H9 (cell line): ENCODE data around the gene UNC80. TPM values are rescaled to one million over a fixed set of nuclear protein-coding genes. Genes with fewer than 3 reads are reported as not detected.

Source experiments
- DNase-seq: peaks from one replicate; pipeline ENCODE4 v3.0.0-alpha.2; 2017
- H2AFZ ChIP-seq: one replicate; pipeline ENCODE4 v1.6.1; 2013; ENCODE audit warnings: mild to moderate bottlenecking, low read length, control low read depth, moderate library complexity
- H2AK5ac ChIP-seq: 2 replicates; pipeline ENCODE4 v1.6.1; 2013; ENCODE audit warnings: low read length, control low read depth, mixed read lengths; ENCODE audit not compliant: insufficient read length
- H2BK120ac ChIP-seq: one replicate; pipeline ENCODE4 v1.6.1; 2013; ENCODE audit warnings: low read depth, mild to moderate bottlenecking, low read length, control low read depth, inconsistent platforms; ENCODE audit not compliant: poor library complexity, severe bottlenecking
- H2BK12ac ChIP-seq: 2 replicates; pipeline ENCODE4 v1.6.1; 2013; ENCODE audit warnings: low read length, control low read depth, mixed read lengths, low read depth; ENCODE audit not compliant: insufficient read length
- H2BK15ac ChIP-seq: 2 replicates; pipeline ENCODE4 v1.6.1; 2013; ENCODE audit warnings: low read depth, low read length, control low read depth
- H2BK20ac ChIP-seq: one replicate; pipeline ENCODE4 v1.6.1; 2013; ENCODE audit warnings: low read depth, mild to moderate bottlenecking, low read length, control low read depth, inconsistent platforms; ENCODE audit not compliant: poor library complexity, severe bottlenecking
- H2BK5ac ChIP-seq: 2 replicates; pipeline ENCODE4 v1.6.1; 2013; ENCODE audit warnings: low read length, control low read depth, mixed read lengths; ENCODE audit not compliant: insufficient read length
- H3K14ac ChIP-seq: 2 replicates; pipeline ENCODE4 v1.6.1; 2013; ENCODE audit warnings: low read length, control low read depth; ENCODE audit not compliant: insufficient read depth
- H3K18ac ChIP-seq: 2 replicates; pipeline ENCODE4 v1.6.1; 2013; ENCODE audit warnings: low read depth, mild to moderate bottlenecking, mixed read lengths, low read length, control low read depth; ENCODE audit not compliant: insufficient read length
- H3K23ac ChIP-seq: 2 replicates; pipeline ENCODE4 v1.6.1; 2013; ENCODE audit warnings: low read length, control low read depth, mixed read lengths, low read depth; ENCODE audit not compliant: insufficient read length
- H3K23me2 ChIP-seq: 2 replicates; pipeline ENCODE4 v1.6.1; 2013; ENCODE audit warnings: low read depth, mild to moderate bottlenecking, mixed read lengths, low read length, control low read depth; ENCODE audit not compliant: insufficient read length, poor library complexity, severe bottlenecking
- H3K27ac ChIP-seq: 2 replicates; pipeline ENCODE4 v1.5.1; 2013; ENCODE audit warnings: low read length, control low read depth, mixed read lengths, low read depth; ENCODE audit not compliant: insufficient read length
- H3K27me3 ChIP-seq: 2 replicates; pipeline ENCODE4 v1.6.1; 2013; ENCODE audit warnings: low read length, control low read depth, inconsistent platforms; ENCODE audit not compliant: insufficient read depth
- H3K4ac ChIP-seq: 2 replicates; pipeline ENCODE4 v1.6.1; 2013; ENCODE audit warnings: low read depth, mild to moderate bottlenecking, control low read depth, inconsistent platforms, low read length, moderate library complexity
- H3K4me1 ChIP-seq: 2 replicates; pipeline ENCODE4 v1.6.1; 2013; ENCODE audit warnings: low read length, control low read depth, inconsistent platforms; ENCODE audit not compliant: insufficient read depth
- H3K4me2 ChIP-seq: 2 replicates; pipeline ENCODE4 v1.6.1; 2013; ENCODE audit warnings: low read length, control low read depth, mixed read lengths; ENCODE audit not compliant: insufficient read length, insufficient read depth
- H3K56ac ChIP-seq: 2 replicates; pipeline ENCODE4 v1.6.1; 2013; ENCODE audit warnings: low read depth, mild to moderate bottlenecking, mixed read lengths, low read length, control low read depth; ENCODE audit not compliant: insufficient read length
- H3K79me1 ChIP-seq: 2 replicates; pipeline ENCODE4 v1.6.1; 2013; ENCODE audit warnings: low read depth, mild to moderate bottlenecking, moderate library complexity, low read length, control low read depth, inconsistent platforms; ENCODE audit not compliant: insufficient read depth, poor library complexity, severe bottlenecking
- H3K79me2 ChIP-seq: 2 replicates; pipeline ENCODE4 v1.6.1; 2013; ENCODE audit warnings: low read length, control low read depth, inconsistent platforms; ENCODE audit not compliant: insufficient read depth
- H3K9ac ChIP-seq: 2 replicates; pipeline ENCODE4 v1.6.1; 2013; ENCODE audit warnings: low read length, control low read depth, mixed read lengths; ENCODE audit not compliant: insufficient read length; ENCODE audit errors: extremely low read depth
- H3K9me3 ChIP-seq: one replicate; pipeline ENCODE4 v1.6.1; 2013; ENCODE audit warnings: low read depth, low read length, inconsistent platforms; ENCODE audit not compliant: control insufficient read depth
- H3T11ph ChIP-seq: one replicate; pipeline ENCODE4 v1.6.1; 2013; ENCODE audit warnings: mild to moderate bottlenecking, low read length, control low read depth, inconsistent platforms
- H4K20me1 ChIP-seq: one replicate; pipeline ENCODE4 v1.6.1; 2013; ENCODE audit not compliant: control insufficient read depth, insufficient read length, insufficient read depth
- H4K5ac ChIP-seq: 2 replicates; pipeline ENCODE4 v1.6.1; 2013; ENCODE audit warnings: low read depth, mild to moderate bottlenecking, mixed read lengths, low read length, control low read depth; ENCODE audit not compliant: insufficient read length
- H4K8ac ChIP-seq: replicated peaks from 2 replicates; pipeline ENCODE4 v1.6.1; 2013; ENCODE audit warnings: low read length, control low read depth, mixed read lengths, low read depth; ENCODE audit not compliant: insufficient read length
- H4K91ac ChIP-seq: 2 replicates; pipeline ENCODE4 v1.6.1; 2013; ENCODE audit warnings: low read depth, mild to moderate bottlenecking, moderate library complexity, mixed read lengths, low read length, control low read depth; ENCODE audit not compliant: insufficient read length
- H3K27ac Mint-ChIP-seq, 3 experiments: 2 replicates in 2 of 3; 3 replicates in 1 of 3; pipeline ENCODE4 v1.8.0; 2020 to 2021; ENCODE audit warnings: mixed read lengths in 3 of 3, mild to moderate bottlenecking in 1 of 3, moderate library complexity in 1 of 3
- H3K27me3 Mint-ChIP-seq: 2 replicates; pipeline ENCODE4 v1.8.0; 2021; ENCODE audit warnings: low read depth, mild to moderate bottlenecking, moderate library complexity, mixed read lengths
- H3K36me3 Mint-ChIP-seq, 3 experiments: 2 replicates in 2 of 3; 3 replicates in 1 of 3; pipeline ENCODE4 v1.8.0; 2020 to 2021; ENCODE audit warnings: low read depth in 3 of 3, mixed read lengths in 3 of 3; ENCODE audit not compliant: insufficient read depth in 1 of 3
- H3K4me1 Mint-ChIP-seq, 2 experiments: 2 replicates each; pipeline ENCODE4 v1.8.0; 2020; ENCODE audit warnings: mixed read lengths in 2 of 2
- H3K4me3 Mint-ChIP-seq, 2 experiments: 2 replicates in 1 of 2; 3 replicates in 1 of 2; pipeline ENCODE4 v1.8.0; 2020 to 2021; ENCODE audit warnings: mild to moderate bottlenecking in 2 of 2, mixed read lengths in 2 of 2, moderate library complexity in 1 of 2
- H3K9me3 Mint-ChIP-seq, 2 experiments: 2 replicates in 1 of 2; 3 replicates in 1 of 2; pipeline ENCODE4 v1.8.0; 2020; ENCODE audit warnings: mild to moderate bottlenecking in 2 of 2, mixed read lengths in 2 of 2, moderate library complexity in 1 of 2
- WGBS: extraction: QIAGEN DNeasy Blood & Tissue Kit; methylation state at CpG from one replicate; pipeline ENCODE4 v1.1.7; 2013; ENCODE audit warnings: missing lambda C conversion rate, low lambda C conversion rate, mixed read lengths; ENCODE audit not compliant: insufficient read length; ENCODE audit errors: extremely low coverage; 5-methylcytosine and 5-hydroxymethylcytosine counted together
- total RNA-seq: library from RNA; stranded (reverse); gene quantifications from 2 replicates; pipeline ENCODE4 v1.2.1, GENCODE V29; 2021
- TF ChIP-seq, protein P1 (sequence below): fragments of 200-600 bp; sonication (generic); conservative IDR thresholded peaks from 3 replicates; pipeline ENCODE4 v1.8.0; 2021; ENCODE audit warnings: antibody characterized with exemption, mild to moderate bottlenecking

The UNC80 gene
- total RNA-seq, 1 experiment from 2014 or later, result 0.52 TPM

DNA sequence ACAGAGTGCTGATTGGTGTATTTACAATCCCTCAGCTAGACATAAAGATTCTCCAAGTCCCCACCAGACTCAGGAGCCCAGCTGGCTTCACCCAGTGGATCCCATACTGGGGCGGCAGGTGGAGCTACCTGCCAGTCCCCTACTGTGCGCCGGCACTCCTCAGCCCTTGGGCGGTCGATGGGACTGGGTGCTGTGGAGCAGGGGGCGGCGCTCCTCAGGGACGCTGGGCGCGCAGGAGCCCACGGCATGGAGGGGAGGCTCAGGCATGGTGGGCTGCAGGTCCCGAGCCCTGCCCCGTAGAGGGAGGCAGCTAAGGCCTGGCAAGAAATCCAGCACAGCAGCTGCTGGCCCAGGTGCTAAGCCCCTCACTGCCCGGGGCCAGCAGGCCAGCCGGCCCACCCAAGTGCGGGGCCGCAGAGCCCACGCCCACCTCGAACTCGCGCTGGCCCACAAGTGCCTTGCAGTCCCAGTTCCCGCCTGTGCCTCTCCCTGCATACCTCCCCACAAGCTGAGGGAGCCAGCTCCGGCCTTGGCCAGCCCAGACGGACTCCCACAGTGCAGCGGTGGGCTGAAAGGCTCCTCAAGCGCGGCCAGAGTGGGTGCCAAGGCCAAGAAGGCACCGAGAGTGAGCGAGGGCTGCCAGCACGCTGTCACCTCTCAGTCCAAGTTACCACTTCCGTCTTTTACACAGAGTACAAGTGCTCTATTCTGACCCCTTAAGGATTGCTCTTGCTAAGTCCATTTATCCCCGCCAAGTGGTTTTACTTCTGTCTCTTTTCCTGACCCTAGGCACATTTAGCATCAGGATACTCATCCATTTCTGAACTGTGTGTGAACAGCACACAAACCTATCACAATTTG, 229.1 kb downstream of the UNC80 start:
- TF ChIP-seq, protein P1, sequence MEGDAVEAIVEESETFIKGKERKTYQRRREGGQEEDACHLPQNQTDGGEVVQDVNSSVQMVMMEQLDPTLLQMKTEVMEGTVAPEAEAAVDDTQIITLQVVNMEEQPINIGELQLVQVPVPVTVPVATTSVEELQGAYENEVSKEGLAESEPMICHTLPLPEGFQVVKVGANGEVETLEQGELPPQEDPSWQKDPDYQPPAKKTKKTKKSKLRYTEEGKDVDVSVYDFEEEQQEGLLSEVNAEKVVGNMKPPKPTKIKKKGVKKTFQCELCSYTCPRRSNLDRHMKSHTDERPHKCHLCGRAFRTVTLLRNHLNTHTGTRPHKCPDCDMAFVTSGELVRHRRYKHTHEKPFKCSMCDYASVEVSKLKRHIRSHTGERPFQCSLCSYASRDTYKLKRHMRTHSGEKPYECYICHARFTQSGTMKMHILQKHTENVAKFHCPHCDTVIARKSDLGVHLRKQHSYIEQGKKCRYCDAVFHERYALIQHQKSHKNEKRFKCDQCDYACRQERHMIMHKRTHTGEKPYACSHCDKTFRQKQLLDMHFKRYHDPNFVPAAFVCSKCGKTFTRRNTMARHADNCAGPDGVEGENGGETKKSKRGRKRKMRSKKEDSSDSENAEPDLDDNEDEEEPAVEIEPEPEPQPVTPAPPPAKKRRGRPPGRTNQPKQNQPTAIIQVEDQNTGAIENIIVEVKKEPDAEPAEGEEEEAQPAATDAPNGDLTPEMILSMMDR, result no peak
- H2BK12ac ChIP-seq, result no peak overlapping the region
- no peak overlapping the region for H3K23ac ChIP-seq
- no peak overlapping the region for H3K14ac ChIP-seq
- WGBS, result no CpG with 5 or more reads among the region's 32 CpGs
- no peak overlapping the region for H4K8ac ChIP-seq
- H3K27me3 ChIP-seq, result no peaks in the 10 kb centered on the region
- no peak overlapping the region for H3K4me3 Mint-ChIP-seq
- H3K18ac ChIP-seq, result no peak overlapping the region
- peaks cover 18 to 19% of the 10 kb centered on the region in 2 experiments for H3K4me1 Mint-ChIP-seq
- peaks cover 5% of the 10 kb centered on the region for H3K79me1 ChIP-seq
- H3K4me2 ChIP-seq, result no peak overlapping the region
- no peak overlapping the region for H4K5ac ChIP-seq
- no peak overlapping the region for H2BK15ac ChIP-seq
- H3K27ac Mint-ChIP-seq, result no peak overlapping the region
- no peaks in the 10 kb centered on the region for H4K20me1 ChIP-seq
- no peak overlapping the region for H3K56ac ChIP-seq
- no peak overlapping the region for H2AFZ ChIP-seq
- H3K9me3 Mint-ChIP-seq, result no peaks in the 10 kb centered on the region
- H3K4me1 ChIP-seq, result no peaks in the 10 kb centered on the region
- peaks cover 24% of the 10 kb centered on the region; the same call in 1 of the 2 replicates for H3K79me2 ChIP-seq
- H3T11ph ChIP-seq, result no peak overlapping the region
- no peak overlapping the region for H3K9ac ChIP-seq
- H2BK20ac ChIP-seq, result no peak overlapping the region
- H3K36me3 Mint-ChIP-seq, result peaks cover 0 to 9% (median 6%) of the 10 kb centered on the region in 3 experiments; a peak in 3 of 7 replicates
- no peak overlapping the region for H4K91ac ChIP-seq
- H3K27ac ChIP-seq, result no peak overlapping the region
- no peak overlapping the region for H2AK5ac ChIP-seq
- DNase-seq, result no peak
- no peak overlapping the region for H2BK120ac ChIP-seq
- peaks cover 9% of the 10 kb centered on the region for H3K23me2 ChIP-seq
- no peak overlapping the region for H3K4ac ChIP-seq
- no peak overlapping the region for H2BK5ac ChIP-seq
- H3K27me3 Mint-ChIP-seq, result peaks cover 6% of the 10 kb centered on the region
- H3K9me3 ChIP-seq, result no peaks in the 10 kb centered on the region
